HG03039 (cell line): ENCODE results near the gene RLN3.
"Not testable (repeated sequence)": the region's sequence is repeated elsewhere in the genome, so short reads cannot be mapped to it uniquely, and the experiment has no call there.

ENCODE experiments used
- ATAC-seq: cut with Tn5 transposase; IDR thresholded peaks from one replicate; pipeline ENCODE4 v1.9.1; 2021; ENCODE audit warnings: mild to moderate bottlenecking, moderate library complexity; ENCODE audit not compliant: unreplicated experiment

The RLN3 gene

DNA sequence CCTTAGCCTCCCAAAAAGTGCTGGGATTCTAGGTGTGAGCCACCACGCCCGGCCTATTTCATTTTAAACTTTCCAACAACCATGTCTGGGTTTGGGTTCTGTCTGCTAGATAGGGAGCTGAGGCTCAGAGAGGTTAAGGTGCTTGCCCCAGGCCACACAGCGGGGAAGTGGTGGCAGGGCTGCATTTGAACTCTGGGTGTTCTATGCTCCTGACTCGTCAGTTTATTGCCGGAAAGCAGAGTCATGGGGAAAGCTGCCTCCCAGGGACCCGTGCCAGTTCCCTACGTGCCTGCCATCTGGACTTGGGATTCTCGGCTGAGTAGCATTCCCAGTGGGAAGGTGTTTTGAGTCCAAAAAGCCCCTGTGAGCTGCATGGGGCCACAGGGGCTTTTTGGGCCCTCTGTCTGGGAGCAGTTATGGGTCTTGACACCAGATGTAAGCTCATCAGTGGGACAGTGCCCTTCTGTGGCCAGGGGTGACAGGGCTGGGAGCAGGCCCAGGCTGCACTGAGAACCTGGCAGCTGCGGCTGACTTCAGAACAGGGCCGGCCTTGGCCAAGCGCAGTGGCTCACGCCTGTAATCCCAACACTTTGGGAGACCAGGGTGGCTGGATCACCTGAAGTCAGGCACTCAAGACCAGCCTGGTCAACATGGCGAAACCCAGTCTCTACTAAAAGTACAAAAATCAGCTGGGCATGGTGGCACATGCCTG lies 32.8 kb upstream of the RLN3 start:
- ATAC-seq, result no peak

DNA sequence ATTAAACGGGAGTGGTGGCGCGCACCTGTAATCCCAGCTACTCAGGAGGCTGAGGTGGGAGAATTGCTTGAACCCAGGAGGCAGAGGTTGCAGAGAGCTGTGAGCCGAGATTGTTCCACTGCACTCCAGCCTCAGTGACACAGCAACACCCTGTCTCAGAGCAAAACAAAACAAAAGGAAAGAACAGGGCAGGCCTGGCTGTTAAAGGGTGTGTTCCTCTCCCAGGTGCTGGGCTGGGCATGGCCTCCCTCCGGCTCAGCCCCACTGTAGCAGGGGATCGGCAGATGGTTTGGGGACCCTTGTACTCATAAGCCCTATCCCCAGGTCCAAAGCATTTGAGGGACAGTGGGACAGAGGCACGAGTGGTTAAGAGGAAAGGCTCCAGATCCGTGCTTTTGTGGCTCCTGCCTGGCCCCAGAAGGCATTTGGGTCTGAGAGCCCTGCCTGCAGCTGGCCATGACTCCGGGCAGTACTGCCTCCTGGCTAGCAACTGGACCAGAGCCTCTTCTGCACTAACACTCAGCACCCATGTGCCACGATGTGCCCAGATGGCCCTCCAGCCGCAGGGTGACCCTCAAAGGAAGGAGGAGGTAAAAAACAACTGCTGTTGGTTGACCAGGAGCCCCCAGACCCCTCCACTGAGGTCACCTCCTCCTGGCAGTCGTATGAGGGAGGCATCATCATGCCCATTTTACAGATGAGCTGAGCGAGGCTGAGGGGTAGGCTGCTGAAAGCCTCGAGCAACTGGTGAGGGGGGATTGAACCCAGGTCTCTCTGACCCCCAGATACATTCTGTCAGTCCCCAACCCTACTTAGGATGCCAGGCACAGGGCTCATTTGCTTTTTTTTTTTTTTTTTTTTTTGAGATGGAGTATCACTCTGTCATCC lies 31.8 kb upstream of the RLN3 start:
- no peak for ATAC-seq

DNA sequence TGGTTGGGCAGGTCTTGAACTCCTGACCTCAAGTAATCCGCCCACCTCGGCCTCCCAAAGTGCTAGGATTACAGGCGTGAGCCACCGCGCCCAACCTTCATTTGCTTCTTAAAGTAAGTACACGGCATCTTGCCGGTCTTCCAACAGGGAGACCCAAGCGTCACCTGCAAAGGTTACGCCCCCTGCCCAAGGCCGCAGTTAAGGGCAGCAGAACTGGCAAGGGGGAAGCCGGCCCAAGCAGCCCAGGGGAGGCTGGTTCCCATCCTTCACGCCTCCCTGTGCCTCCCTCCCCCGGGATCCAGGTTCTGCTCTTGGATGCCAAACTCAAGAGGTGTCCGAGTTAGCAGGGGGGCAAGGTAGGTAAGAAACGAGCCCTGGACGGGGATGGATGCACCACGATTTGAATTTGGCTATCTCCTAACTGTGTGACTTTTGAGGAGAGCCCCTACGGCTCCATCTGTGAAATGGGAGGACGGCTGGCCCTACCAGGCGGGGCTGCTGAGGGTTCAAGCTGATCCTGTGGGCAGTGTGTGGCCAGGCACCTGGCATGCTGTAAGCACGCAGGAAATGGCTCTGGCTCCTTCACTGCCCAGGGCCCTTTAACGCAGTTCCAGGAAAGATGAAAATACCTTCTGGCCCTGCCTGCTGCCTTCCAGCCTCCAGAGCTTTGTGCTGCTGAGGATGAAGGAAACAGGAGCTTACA lies 30.9 kb upstream of the RLN3 start:
- no peak for ATAC-seq

DNA sequence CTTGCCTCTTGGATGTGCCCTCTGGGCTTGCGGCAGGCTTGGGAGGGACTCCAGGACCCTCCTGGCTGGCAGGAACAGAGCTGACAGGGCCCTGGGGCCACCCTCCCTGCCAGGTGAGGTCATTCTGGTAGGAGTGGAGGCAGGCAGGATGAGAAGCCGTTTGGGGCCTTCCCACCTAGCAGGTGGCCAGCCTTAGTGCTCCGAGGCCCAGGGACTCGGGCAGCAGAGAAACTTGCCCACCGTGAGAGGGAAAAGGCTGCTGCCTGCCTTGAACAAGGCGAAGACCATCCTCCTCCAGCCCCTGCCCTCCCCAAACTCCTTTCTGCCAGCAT lies 30.4 kb upstream of the RLN3 start:
- ATAC-seq, result no peak

DNA sequence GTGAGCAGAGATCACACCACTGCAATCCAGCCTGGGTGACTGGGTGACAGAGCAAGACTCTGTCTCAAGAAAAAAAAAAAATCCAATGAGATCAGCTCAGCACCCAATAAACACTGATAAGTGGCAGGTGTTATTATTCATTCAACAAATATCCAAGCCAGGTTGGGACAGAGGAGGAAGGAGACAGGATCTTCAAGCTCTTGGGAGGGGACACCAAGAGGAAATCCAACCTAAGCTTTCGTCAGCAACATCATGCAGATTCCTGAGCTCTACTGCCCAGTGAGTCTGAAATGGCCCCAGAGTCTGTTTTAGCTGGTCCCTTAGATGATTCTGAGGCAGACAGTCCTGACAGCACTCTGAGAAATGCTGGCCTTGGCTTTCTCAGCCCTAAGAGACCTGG lies 29.5 kb upstream of the RLN3 start:
- no peak for ATAC-seq

DNA sequence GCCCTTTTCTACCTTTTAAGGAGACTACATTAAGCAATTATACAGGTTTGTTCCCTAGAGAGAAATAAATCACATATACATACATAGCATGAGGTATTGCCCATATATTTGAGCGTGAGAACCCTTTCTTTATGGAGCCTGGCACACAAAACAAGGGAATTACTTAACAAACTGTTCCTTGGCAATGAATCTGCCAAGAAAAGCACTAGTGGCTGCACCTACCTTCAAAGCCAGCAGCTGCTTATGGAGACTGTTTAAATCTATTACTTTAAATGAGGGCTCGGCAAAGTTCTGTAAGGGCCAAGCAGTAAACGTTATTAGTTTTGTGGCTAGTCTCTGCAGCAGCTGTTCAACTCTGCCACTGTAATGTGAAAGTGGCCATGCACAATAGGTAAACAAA lies 28.9 kb upstream of the RLN3 start:
- no peak for ATAC-seq

DNA sequence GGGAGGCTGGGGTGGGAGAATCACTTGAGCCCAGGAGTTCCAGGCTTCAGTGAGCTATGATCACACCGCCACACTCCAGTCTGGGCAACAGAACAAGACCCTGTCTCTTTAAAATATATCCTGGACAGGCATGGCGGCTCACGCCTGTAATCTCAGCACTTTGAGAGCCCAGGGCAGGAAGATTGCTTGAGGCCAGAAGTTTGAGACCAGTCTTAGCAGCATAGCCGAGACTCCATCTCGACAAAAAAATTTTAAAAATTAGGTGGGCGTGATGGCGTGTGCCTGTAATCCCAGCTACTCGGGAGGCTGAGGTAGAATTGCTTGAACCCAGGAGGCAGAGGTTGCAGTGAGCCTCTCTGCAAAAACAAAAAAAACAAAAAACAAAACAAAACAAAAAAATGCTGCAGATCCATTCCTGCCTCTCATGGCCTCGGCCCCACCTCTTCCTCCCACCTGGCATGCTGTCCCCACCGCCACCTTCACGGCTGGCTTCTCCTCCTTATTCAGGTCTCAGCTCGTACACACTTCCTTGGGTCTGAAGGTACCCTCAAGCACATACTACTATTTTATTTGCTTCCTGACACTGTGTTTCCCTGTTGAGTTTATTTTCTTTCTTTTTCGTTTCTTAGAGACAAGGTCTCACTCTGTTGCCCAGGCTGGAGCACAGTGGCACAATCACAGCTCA lies 27.1 kb upstream of the RLN3 start:
- no peak for ATAC-seq

DNA sequence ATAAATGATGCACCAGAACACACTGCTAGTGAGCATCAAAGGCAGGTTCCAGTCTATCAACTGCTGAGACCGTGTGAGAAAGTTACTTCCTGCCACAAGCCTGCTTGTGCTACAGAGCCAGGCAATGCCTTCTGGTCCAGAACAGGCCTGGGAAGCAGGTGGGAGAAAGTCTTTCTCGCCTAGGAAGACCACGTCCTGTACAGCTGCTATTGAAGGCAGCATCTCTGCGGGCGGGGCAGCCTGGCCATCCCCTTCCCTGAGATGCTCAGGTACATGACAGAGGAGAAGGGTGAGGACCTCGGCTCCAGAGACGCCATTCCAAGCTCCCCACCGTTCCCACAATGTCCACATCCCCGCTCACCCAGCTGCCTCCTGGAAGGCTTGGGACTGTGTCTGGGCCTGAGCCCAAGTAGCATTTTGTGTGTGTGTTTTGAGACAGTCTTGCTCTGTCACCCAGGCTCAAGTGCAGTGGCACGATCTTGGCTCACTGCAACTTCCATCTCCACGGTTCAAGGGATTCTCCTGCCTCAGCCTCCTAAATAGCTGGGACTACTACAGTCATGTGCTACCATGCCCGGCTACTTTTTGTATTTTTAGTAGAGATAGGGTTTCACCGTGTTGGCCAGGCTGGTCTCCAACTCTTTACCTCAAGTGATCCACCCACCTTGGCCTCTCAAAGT lies 25.2 kb upstream of the RLN3 start:
- ATAC-seq, result no peak

DNA sequence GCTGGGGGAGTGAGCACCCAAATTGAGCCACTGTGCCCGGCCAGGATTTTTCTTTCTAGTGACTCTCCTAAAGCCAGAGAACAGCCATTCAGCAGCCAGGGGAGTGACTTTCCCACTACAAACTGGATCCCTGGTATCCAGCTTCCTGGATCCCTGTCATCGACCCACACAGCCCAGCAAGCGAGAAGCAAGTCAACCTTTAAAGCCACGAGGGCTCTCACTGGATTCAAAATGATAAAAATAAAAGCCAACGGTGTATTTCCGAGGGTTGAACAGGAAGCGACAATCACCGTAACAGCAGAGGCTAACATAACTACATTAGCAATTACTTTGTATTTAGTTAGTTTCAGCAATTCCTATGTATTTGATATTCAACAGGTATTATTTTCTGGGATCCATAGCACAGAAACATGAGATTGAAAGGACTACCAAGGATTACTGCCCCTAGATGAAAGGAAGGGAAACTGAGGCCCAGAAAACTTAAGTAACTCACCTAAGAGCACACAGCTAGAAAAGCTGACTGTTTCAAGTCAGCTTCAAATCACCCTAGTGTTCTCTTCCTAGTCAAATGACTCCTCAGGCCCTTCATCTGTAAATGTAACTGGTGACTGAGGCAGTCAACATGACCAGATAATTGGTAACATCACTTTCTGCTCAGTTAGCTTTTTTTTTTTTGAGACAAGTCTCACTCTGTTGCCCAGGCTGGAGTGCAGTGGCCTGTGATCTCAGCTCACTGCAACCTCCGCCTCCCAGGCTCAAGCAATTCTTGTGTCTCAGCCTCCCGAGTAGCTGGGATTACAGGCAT lies 24.5 kb upstream of the RLN3 start:
- no peak for ATAC-seq

DNA sequence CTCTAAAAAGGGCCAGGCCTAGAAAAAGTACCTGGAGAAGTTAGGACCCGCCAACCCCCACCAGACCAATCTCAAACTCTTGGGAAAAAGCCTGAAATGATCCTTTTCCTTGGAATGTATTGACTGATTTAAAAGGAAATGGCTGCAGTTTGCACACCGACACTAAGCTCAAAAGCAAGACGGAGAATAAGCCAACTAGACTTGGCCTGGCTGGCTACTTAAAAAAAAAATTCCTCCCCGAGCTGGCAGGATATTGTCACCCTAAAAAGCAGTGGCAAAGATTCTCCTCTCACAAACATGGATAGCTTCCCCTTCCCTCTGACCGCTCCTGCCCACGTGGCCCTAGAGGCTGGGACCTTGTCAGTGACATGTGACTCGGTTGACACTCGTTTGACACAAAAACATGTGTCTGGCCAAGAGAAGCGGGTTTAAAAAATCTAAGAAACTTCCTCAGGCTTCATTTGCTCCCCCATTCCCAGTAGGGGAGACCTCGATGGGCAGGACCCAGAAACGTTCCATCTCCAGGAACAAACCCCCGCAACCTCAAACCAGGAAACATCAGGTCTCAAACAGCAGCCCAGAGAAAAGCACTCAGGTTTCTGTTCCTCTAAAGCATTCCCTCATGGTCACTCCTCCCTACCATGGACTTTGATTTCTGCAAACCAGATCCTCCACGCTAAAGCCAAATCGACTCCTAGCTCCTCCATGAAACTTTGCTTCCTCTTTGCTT lies 23.2 kb upstream of the RLN3 start:
- no peak for ATAC-seq

DNA sequence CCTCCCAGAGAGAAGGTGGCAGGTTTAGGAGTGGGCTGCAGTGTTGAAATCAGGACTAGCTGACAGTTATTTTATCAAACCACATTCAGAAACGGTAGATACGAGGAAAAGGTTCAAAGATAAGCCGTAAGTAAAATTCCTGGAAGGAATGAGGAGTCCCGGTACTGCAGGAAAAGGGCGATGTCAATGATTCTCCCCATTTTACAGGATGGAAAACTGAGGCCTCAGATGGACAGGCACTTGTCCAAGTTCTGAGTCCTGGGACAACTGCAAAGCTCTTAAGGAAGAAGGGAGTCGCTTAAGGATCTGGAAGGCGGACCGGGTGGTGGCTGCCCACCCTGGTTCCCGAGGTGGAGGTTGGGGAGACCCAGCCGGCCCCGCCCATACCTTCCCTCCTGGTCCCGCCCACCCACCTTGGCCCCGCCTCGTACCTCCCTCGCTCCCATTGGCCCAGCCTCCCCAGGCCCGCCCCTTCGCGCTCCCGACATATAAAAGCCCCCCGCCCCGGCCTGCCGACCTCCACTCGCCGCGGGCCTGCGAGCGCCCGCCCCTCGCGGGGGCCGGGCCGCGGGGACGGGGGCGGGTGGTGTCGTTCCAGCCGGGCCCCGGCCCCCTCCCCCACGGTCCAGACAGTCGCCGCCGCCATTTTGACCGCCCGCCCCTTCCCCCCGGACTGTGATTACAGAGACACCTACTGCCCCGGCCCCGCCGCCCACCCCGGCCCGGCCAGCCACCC lies 22.4 kb upstream of the RLN3 start:
- peak; percentile 32 for ATAC-seq

DNA sequence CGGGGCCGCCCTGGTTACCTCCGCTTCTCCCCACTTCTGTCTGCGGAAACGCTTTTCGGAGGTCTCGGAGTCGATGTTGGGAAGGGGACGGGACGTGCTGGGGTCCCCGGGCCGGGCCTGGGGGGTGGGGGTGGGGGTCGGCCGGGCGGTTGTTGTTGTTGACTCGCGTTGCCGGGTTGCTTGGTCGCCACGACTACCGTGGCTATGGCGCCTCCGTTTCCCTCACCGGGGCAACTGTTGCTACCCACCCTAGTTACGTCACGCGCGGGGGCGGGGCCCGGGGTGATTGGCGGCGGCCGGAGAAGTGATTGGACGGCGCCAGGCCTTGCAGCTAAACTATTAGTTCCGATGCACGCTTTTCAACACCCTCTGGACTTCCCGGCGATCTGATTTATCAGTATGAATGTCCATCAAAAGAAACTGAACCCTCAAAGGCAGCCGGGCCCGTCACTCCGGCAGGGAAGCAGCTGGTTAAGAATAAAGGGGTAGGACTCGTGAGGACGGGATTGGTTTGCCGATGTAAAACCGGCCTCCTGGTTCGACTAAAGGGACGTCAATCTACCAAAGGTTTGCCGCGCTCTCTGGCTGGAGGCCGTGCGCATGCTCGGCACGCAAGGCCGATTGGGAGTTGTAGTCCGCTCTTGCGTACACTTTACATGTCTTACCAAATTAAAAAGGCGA lies 21.7 kb upstream of the RLN3 start, which contains the start of gene RFX1:
Gene RFX1 (minus strand): TSS at position 236 of the 681 bp plus-strand sequence. CDS start 12,477 bp downstream, outside the sequence.
- ATAC-seq, result peak; percentile 62

DNA sequence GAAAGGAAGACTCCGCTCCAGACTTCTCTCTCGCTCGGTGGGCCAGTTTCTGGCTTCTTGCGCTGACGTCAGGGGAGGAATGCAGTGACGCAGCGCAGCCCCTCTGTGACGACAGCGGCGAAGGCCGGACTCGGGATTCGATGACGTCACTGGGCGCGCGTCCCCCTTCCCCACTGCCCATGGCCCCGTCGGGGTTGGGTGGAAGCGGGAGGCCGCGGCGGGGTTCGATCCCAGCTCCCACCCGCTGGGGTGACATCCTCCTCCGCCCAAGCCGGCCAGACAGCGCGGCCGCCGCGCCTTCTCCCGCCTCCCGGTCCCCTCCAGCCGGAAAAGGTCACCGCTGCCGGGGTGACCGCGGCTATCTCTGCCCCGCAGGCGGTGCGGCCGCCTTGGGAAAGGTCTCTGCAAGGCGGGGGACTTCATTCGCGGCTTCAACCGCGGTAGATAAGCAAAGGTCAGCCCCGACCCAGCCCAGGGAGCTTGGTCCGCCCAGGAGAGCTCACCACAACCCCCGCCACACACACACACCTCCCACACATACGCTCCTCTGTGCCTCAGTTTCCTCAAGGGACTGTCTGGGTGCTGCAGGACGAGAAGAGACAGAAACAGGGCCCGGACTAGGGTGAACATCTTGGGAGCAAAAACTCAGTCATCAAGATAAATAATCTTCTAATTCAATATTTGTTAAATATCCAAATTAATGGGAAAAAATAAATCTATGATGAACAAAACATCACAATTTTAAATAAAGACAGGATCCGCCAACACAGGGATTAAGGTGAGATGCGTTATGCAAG lies 21.0 kb upstream of the RLN3 start:
- ATAC-seq, result peak; percentile 33

DNA sequence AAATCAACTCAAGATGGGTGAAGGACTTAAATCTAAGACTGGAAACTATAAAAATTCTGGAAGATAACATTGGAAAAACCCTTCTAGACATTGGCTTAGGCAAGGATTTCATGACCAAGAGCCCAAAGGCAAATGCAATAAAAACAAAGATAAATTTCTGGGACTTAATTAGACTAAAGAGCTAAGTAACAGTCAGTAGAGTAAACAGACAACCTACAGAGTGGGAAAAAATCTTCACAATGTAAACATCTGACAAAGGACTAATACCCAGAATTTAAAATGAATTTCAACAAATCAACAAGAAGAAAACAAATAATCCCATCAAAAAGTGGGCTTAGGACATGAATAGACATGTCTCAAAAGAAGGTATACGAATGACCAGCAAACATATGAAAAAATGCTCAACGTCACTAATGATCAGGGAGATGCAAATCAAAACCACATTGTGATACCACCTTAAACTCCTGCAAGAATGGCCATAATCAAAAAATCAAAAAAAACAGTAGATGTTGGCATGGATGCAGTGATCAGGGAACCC lies 15.5 kb upstream of the RLN3 start:
- no peak for ATAC-seq

DNA sequence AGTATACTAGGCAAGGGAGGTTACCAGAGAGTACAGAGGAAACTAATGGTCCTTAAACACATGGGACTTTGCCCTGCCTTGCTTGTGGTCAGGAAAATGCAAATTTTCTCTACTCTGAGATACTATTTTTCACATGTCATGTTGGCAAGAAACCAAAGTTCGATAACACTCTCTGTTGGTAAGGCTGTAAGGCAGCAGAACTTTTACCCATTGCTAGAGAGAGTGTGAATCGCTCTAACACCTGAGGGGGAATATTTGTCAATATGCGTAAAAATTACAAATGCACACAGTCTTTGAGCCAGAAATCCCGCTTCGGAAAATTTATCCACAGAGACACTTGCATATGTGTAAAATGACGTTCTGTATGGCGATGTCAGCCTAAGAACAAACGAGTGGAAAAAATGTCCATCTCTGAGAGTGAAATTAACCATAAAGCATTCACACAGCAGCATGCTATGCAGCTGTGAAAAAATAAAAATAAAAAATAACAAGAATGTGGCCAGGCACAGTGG lies 12.4 kb upstream of the RLN3 start:
- ATAC-seq, result no peak

DNA sequence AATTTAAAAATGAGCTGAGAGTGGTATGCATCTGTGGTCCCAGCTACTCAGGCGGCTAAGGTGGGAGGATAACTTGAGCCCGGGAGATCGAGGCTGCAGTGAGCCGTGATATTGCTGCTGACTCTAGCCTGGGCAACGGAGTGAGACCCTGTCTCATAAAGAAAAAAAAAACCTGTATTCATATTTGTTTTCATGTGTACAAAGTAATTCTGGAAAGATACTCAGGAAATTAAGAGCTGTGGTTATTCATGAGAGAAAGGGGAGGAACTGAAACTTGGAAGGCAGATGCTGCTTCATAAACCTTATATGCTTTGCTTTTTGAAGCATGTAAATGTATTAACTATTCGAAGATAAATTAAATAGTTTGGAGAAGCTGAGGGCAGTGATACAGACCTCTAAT lies 8.8 kb upstream of the RLN3 start:
- no peak for ATAC-seq

DNA sequence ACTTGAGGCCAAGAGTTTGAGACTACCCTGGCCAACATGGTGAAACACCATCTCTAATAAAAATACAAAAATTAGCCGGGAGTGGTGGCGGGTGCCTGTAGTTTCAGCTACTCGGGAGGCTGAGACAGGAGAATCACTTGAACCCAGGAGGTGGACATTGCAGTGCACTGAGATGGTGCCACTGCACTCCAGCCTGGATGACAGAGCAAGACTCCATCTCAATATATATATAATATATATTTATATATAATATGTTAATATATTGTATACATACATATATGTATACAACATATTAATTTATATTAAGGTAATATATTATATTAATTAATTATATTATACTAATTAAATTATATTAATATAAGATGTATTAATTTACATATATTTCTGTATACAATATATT lies 8.2 kb upstream of the RLN3 start:
- not testable (repeated sequence) for ATAC-seq
